Jurkat, Clone E6-1 (cell line): ENCODE data around the gene SMG6.
"Not testable (repeated sequence)": the region's sequence is repeated elsewhere in the genome, so short reads cannot be mapped to it uniquely, and the experiment has no call there.

Experiments used
- DNase-seq: peaks from one replicate; pipeline ENCODE4 v3.0.0-alpha.2; 2011; ENCODE audit warnings: low read depth, low spot score
- H3K4me3 ChIP-seq: 2 replicates; pipeline ENCODE4 v1.5.1; 2011; ENCODE audit warnings: mild to moderate bottlenecking, low read length, control low read depth, moderate library complexity

SMG6 gene

GRCh38 chr17:2266045-2266864 lies 37.3 kb downstream of the SMG6 start:
- H3K4me3 ChIP-seq: peak overlapping the region; percentile 35
- peak; percentile 93 for DNase-seq

GRCh38 chr17:2265166-2265565 lies 38.4 kb downstream of the SMG6 start:
- not testable (repeated sequence) for H3K4me3 ChIP-seq, DNase-seq

GRCh38 chr17:2264067-2264860 lies 39.3 kb downstream of the SMG6 start:
- no peak for DNase-seq
- H3K4me3 ChIP-seq: no peak overlapping the region

- no peak overlapping the region for H3K4me3 ChIP-seq
- DNase-seq: no peak
Measured at GRCh38 chr17:2263183-2264066, 40.2 kb downstream of the SMG6 start.

GRCh38 chr17:2262135-2262587 lies 41.4 kb downstream of the SMG6 start:
- no peak overlapping the region for H3K4me3 ChIP-seq
- no peak for DNase-seq

GRCh38 chr17:2259769-2260536 lies 43.6 kb downstream of the SMG6 start:
- peak; percentile 89 for DNase-seq
- H3K4me3 ChIP-seq: peak overlapping the region; percentile 29

- DNase-seq, H3K4me3 ChIP-seq: not testable (repeated sequence)
Measured at GRCh38 chr17:2258830-2259229, 44.8 kb downstream of the SMG6 start.

- no peak overlapping the region for H3K4me3 ChIP-seq
- DNase-seq: no peak
Measured at GRCh38 chr17:2253768-2254406, 49.7 kb downstream of the SMG6 start.

GRCh38 chr17:2253362-2253761 lies 50.2 kb downstream of the SMG6 start:
- no peak for DNase-seq
- no peak overlapping the region for H3K4me3 ChIP-seq

- no peak for DNase-seq
- no peak overlapping the region for H3K4me3 ChIP-seq
Measured at GRCh38 chr17:2251098-2251497, 52.5 kb downstream of the SMG6 start.

GRCh38 chr17:2250140-2251095 lies 53.2 kb downstream of the SMG6 start:
- H3K4me3 ChIP-seq: no peak overlapping the region
- peak; percentile 73 for DNase-seq

- H3K4me3 ChIP-seq: no peak overlapping the region
- DNase-seq: no peak
Measured at GRCh38 chr17:2247005-2247404, 56.6 kb downstream of the SMG6 start.

GRCh38 chr17:2244545-2245525 lies 58.8 kb downstream of the SMG6 start:
- DNase-seq: peak; percentile 64
- no peak overlapping the region for H3K4me3 ChIP-seq

GRCh38 chr17:2243953-2244352 lies 59.6 kb downstream of the SMG6 start:
- DNase-seq: no peak
- no peak overlapping the region for H3K4me3 ChIP-seq

GRCh38 chr17:2241823-2242222 lies 61.8 kb downstream of the SMG6 start:
- DNase-seq: no peak
- no peak overlapping the region for H3K4me3 ChIP-seq

- no peak for DNase-seq
- H3K4me3 ChIP-seq: no peak overlapping the region
Measured at GRCh38 chr17:2240541-2240940, 63.0 kb downstream of the SMG6 start.
